ENCODE data around the gene FAM180A. TPM values are rescaled to one million over a fixed set of nuclear protein-coding genes. Genes with fewer than 3 reads are reported as not detected.
"Not testable (repeated sequence)": the region's sequence is repeated elsewhere in the genome, so short reads cannot be mapped to it uniquely, and the experiment has no call there.

Gene FAM180A
- total RNA-seq, 1 donor from 2014 or later = 19.7 TPM

GRCh38 chr7:135704074-135704473, 44.5 kb downstream of the FAM180A start:
- Histone ChIP-seq H3K9me3 (replicated peaks) (no peaks in the 10 kb centered on the region), H3K4me3 (no peak overlapping the region), H3K36me3 (no peaks in the 10 kb centered on the region), H3K27me3 (ENCODE audit: low read depth) (no peaks in the 10 kb centered on the region), H3K27ac (replicated peaks) (no peak overlapping the region), H3K4me1 (no peaks in the 10 kb centered on the region)
- no peak for DNase-seq
- intact Hi-C loops (cut with micrococcal nuclease) = no loop called here
- TF ChIP-seq CTCF (IDR thresholded peaks at IDR 0.05; ENCODE audit: borderline replicate concordance) = peak; percentile 37

- DNase-seq = no peak
- H3K4me1 ChIP-seq = peaks cover 22% of the 10 kb centered on the region
- TF ChIP-seq CTCF (IDR thresholded peaks at IDR 0.05; ENCODE audit: borderline replicate concordance) = no peak
- H3K9me3 ChIP-seq (replicated peaks) = no peaks in the 10 kb centered on the region
- H3K36me3 ChIP-seq = peaks cover 3% of the 10 kb centered on the region
- no peak overlapping the region for H3K27ac ChIP-seq (replicated peaks)
- H3K4me3 ChIP-seq = no peak overlapping the region
- intact Hi-C loops (cut with micrococcal nuclease) = no loop called here
- H3K27me3 ChIP-seq (ENCODE audit: low read depth) = no peaks in the 10 kb centered on the region
Measured at GRCh38 chr7:135697276-135698049, 51.1 kb downstream of the FAM180A start.

GRCh38 chr7:135693558-135693957, 55.1 kb downstream of the FAM180A start:
- DNase-seq = no peak
- peaks cover 27% of the 10 kb centered on the region for H3K36me3 ChIP-seq
- H3K9me3 ChIP-seq (replicated peaks) = no peaks in the 10 kb centered on the region
- intact Hi-C loops (cut with micrococcal nuclease) = no loop called here
- no peak overlapping the region for H3K4me3 ChIP-seq
- TF ChIP-seq CTCF (IDR thresholded peaks at IDR 0.05; ENCODE audit: borderline replicate concordance) = no peak
- H3K4me1 ChIP-seq = peaks cover 23% of the 10 kb centered on the region
- peak overlapping the region; percentile 14 for H3K27ac ChIP-seq (replicated peaks)
- H3K27me3 ChIP-seq (ENCODE audit: low read depth) = no peaks in the 10 kb centered on the region

- intact Hi-C loops (cut with micrococcal nuclease); H3K27ac ChIP-seq (replicated peaks); H3K4me3 ChIP-seq; DNase-seq; H3K9me3 ChIP-seq (replicated peaks); H3K27me3 ChIP-seq (ENCODE audit: low read depth): not testable (repeated sequence)
- Histone ChIP-seq H3K4me1 (peaks cover 21% of the 10 kb centered on the region), H3K36me3 (peaks cover 27% of the 10 kb centered on the region)
Measured at GRCh38 chr7:135692606-135693005, 56.0 kb downstream of the FAM180A start.

GRCh38 chr7:135692055-135692454, 56.6 kb downstream of the FAM180A start:
- H3K4me3 ChIP-seq = no peak overlapping the region
- H3K9me3 ChIP-seq (replicated peaks) = no peaks in the 10 kb centered on the region
- H3K27me3 ChIP-seq (ENCODE audit: low read depth) = no peaks in the 10 kb centered on the region
- no peak for DNase-seq
- H3K27ac ChIP-seq (replicated peaks) = no peak overlapping the region
- no peak for TF ChIP-seq CTCF (IDR thresholded peaks at IDR 0.05; ENCODE audit: borderline replicate concordance)
- intact Hi-C loops (cut with micrococcal nuclease) = no loop called here
- H3K4me1 ChIP-seq = peaks cover 16% of the 10 kb centered on the region
- peaks cover 27% of the 10 kb centered on the region for H3K36me3 ChIP-seq

- no peak overlapping the region for H3K4me3 ChIP-seq
- no peaks in the 10 kb centered on the region for H3K27me3 ChIP-seq (ENCODE audit: low read depth)
- H3K4me1 ChIP-seq = peaks cover 15% of the 10 kb centered on the region
- H3K27ac ChIP-seq (replicated peaks) = no peak overlapping the region
- DNase-seq = no peak
- no peak for TF ChIP-seq CTCF (IDR thresholded peaks at IDR 0.05; ENCODE audit: borderline replicate concordance)
- H3K9me3 ChIP-seq (replicated peaks) = no peaks in the 10 kb centered on the region
- peaks cover 27% of the 10 kb centered on the region for H3K36me3 ChIP-seq
- intact Hi-C loops (cut with micrococcal nuclease) = no loop called here
Measured at GRCh38 chr7:135690566-135690965, 58.0 kb downstream of the FAM180A start.

Measured in left ventricle myocardium inferior (tissue), 1 donor.